Activated gamma-delta T cell (primary cell): Measurements from ENCODE around the gene MRAP2.
"Not testable (repeated sequence)": the region's sequence is repeated elsewhere in the genome, so short reads cannot be mapped to it uniquely, and the experiment has no call there.

Experiments used
- DNase-seq: peaks from one replicate; lab custom pipeline; 2025; lab: John Stamatoyannopoulos, UW

Gene MRAP2

GRCh38 chr6:84028350-84028749, 5.2 kb upstream of the MRAP2 start:
- DNase-seq: no peak

DNA sequence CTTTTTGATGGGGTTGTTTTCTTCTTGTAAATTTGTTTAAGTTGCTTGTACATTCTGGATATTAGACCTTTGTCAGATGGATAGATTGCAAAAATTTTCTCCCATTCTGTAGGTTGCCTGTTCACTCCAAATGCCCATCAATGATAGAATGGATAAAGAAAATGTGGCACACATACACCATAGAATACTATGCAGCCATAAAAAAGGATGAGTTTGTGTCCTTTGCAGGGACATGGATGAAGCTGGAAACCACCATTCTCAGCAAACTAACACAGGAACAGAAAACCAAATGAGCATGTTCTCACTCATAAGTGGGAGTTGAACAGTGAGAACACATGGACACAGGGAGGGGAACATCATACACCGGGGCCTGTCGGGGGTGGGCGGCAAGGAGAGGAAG, 1.6 kb upstream of the MRAP2 start:
- DNase-seq: not testable (repeated sequence)

- no peak for DNase-seq
Observed at GRCh38 chr6:84035484-84035883, 1.9 kb downstream of the MRAP2 start.

- DNase-seq: no peak
Observed at GRCh38 chr6:84037425-84038089, 4.0 kb downstream of the MRAP2 start.

GRCh38 chr6:84042603-84043002, 9.0 kb downstream of the MRAP2 start:
- DNase-seq: no peak

- no peak for DNase-seq
Observed at GRCh38 chr6:84043555-84043954, 10.0 kb downstream of the MRAP2 start.

- no peak for DNase-seq
Observed at GRCh38 chr6:84046755-84047154, 13.2 kb downstream of the MRAP2 start.

DNA sequence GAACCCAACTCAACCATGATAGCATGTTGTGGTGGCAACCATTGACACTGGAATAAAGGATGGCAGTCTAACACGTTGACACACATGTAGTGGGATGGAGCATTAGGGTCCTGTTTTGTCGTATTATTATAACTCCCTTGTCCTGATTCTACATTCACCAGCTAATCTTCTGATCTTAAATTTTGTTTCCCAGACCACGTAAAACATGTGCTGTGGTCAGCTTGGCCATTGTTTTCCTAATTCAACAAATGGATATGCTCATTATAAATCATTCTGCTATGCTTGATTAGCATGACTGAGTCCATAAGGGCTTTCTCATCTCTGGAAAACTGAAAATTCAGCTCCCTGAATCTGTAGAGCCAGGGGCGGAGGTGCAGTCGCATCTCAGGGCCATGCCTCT, 15.0 kb downstream of the MRAP2 start:
- DNase-seq: no peak

DNA sequence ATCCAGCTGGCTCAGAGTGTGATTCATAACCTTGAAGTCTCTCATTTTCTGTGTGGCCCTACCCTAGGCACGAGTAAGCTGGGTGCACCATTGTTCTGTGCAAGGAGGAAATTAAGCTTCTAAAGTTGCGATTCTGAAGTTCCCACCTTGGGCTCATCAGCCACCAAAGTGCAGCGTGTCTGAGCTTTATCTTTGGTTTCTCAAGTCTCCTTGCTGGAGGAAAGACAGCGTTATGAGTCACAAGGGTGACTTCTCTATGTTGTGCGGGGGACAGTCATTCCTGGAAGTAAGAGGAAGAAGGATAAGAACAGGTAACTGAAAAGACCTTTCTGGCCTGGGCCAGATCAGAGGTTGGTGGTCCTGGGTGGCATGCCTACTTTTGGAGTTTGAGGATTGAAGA, 16.8 kb downstream of the MRAP2 start:
- DNase-seq: no peak

GRCh38 chr6:84052204-84052882, 18.8 kb downstream of the MRAP2 start:
- no peak for DNase-seq

DNA sequence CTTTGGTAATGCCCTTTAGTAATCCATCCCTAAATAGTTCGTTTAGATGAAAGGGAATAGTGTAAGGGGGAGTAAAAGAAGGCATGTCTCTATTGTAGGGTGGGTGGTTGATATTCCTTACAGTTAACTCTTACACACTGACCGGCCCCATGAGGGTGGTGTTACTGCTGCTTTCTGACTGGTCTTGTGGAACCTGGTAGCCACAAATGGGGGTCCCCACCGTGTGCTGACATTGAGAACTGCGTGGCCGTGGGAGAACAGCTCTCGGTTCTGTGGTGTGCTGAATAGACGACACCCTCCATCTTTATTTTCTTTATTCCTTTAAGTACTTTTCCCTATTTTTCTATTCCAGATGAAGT, 19.3 kb downstream of the MRAP2 start:
- DNase-seq: no peak

GRCh38 chr6:84055647-84056046, 22.1 kb downstream of the MRAP2 start:
- no peak for DNase-seq

GRCh38 chr6:84057908-84058307, 24.3 kb downstream of the MRAP2 start:
- DNase-seq: no peak

- DNase-seq: no peak
Observed at GRCh38 chr6:84059082-84059481, 25.5 kb downstream of the MRAP2 start.

DNA sequence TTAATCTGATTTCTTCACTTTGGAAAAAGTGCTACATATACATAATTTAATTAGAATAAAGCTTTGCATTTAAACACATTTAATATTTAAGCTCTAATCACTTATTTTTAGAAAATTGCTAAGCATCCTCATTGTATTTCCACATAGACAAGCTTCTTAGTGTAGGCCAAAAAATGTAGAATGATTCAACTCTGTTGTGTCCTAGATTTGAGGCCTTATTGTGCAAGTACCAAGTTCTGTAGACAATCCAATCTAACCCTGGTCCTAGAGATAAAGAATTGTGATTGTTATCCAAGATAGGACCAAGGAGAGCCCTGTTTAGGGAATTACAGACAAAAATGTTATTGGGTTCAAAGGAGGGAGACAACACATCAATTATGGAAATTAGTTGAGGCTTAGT, 27.6 kb downstream of the MRAP2 start:
- DNase-seq: no peak

GRCh38 chr6:84061613-84062398, 28.2 kb downstream of the MRAP2 start:
- DNase-seq: no peak

DNA sequence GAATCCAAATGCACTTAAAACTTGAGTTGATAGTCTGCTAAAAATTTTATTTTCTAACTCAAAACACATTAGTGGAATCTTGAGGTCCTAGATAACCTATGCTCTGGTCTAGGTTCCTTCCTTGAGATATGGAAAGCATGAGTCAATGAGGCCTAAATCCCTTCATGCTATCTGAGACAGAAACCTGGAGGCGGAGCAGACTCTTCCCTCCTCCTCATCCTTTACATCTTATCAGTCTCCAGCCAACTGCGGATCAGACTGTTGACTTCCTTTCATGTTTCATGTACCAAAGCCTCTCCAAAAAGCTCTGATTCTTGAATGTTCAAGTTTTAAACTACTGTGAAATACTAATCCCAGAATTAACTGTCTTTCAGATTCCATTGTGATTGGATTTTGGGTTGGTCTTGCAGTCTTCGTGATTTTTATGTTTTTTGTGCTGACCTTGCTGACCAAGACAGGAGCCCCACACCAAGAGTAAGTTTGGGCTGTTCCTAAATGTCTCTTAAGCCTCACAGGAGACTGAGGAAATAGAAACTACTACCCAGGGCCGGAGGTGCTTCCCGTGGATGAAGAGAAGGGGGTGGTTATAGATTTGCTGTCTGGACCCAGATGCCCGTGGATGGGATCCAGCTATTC, 29.1 kb downstream of the MRAP2 start:
- DNase-seq: no peak

GRCh38 chr6:84065693-84066290, 32.2 kb downstream of the MRAP2 start:
- no peak for DNase-seq

GRCh38 chr6:84066536-84066935, 33.0 kb downstream of the MRAP2 start:
- no peak for DNase-seq

DNA sequence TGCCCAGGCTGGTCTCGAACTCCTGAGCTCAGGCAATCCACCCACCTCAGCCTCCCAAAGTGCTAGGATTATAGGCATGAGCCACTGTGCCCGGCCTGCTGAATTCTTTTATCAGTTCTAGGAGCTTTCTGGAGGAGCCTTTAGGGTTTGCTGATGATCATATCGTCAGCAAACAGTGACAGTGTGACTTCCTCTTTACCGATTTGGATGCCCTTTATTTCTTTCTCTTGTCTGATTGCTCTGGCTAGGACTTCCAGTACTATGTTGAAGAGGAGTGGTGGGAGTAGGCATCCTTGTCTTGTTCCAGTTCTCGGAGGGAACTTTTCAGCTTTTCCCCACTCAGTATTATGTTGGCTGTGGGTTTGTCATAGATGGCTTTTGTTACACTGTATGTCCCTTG, 35.3 kb downstream of the MRAP2 start:
- DNase-seq: not testable (repeated sequence)

GRCh38 chr6:84072442-84072997, 38.9 kb downstream of the MRAP2 start:
- DNase-seq: no peak
